Loucy (cell line): ENCODE data around the gene SFMBT2.

Source experiments
- CTCF ChIP-seq: fragments of 200-600 bp; sonication (generic); conservative IDR thresholded peaks from 2 replicates; pipeline ENCODE4 v1.5.1; 2014; ENCODE audit warnings: mild to moderate bottlenecking, antibody characterized with exemption, low read length
- EZH2phosphoT487 ChIP-seq: fragments of 200-600 bp; IDR thresholded peaks from 2 replicates; pipeline ENCODE4 v1.6.1; 2018; ENCODE audit warnings: antibody characterized with exemption, mild to moderate bottlenecking, moderate library complexity, borderline replicate concordance

- no peak for TF ChIP-seq CTCF
- no peak for TF ChIP-seq EZH2phosphoT487
These were observed 99.5 kb downstream of the SFMBT2 start for GRCh38 chr10:7311218-7311849.
